Gastroesophageal sphincter (tissue), 4 donors: ENCODE measurements around the gene ASB2. TPM values are rescaled to one million over a fixed set of nuclear protein-coding genes. Genes with fewer than 3 reads are reported as not detected.

Experiments used
- ATAC-seq: fragments of 150-250 bp; one replicate; pipeline ENCODE4 v1.9.1; 2016; ENCODE audit warnings: mild to moderate bottlenecking, moderate library complexity
- H3K27ac ChIP-seq, 4 donors: fragments of 200-600 bp; sonication (generic) in 3 of 4; 1 replicate in 3 of 4; 2 replicates in 1 of 4; pipeline ENCODE4 v1.5.1; 2016 to 2019
- H3K27me3 ChIP-seq: fragments of 200-600 bp; sonication (generic); one replicate; pipeline ENCODE4 v1.5.1; 2019
- H3K36me3 ChIP-seq, 2 donors: fragments of 200-600 bp; sonication (generic); one replicate each; pipeline ENCODE4 v1.5.1; 2019; ENCODE audit warnings: control low read depth in 1 of 2
- H3K4me1 ChIP-seq, 3 donors: fragments of 200-600 bp; sonication (generic); 1 replicate in 2 of 3; 2 replicates in 1 of 3; pipeline ENCODE4 v1.5.1; 2016 to 2019; ENCODE audit warnings: control low read depth in 2 of 3
- H3K4me3 ChIP-seq, 2 donors: fragments of 200-600 bp; sonication (generic); one replicate each; pipeline ENCODE4 v1.5.1; 2019; ENCODE audit warnings: mild to moderate bottlenecking in 1 of 2, moderate library complexity in 1 of 2
- H3K9me3 ChIP-seq, 3 donors: fragments of 200-600 bp; sonication (generic); one replicate each; pipeline ENCODE4 v1.5.1; 2017 to 2019; ENCODE audit warnings: control low read depth in 2 of 3
- EP300 ChIP-seq: sonication (generic); formaldehyde crosslinking; IDR thresholded peaks from one replicate; pipeline ENCODE4 v1.6.1; 2017; ENCODE audit warnings: antibody characterized with exemption, mild to moderate bottlenecking
- POLR2A ChIP-seq, 2 donors: fragments of 450-650 bp; IDR thresholded peaks; one replicate each; pipeline ENCODE4 v1.6.1; 2017; ENCODE audit warnings: antibody characterized with exemption in 2 of 2, mild to moderate bottlenecking in 2 of 2, moderate library complexity in 1 of 2
- POLR2AphosphoS5 ChIP-seq: sonication (generic); formaldehyde crosslinking; IDR thresholded peaks from one replicate; pipeline ENCODE4 v1.6.1; 2017; ENCODE audit warnings: antibody characterized with exemption
- WGBS, 2 donors: methylation state at CpG; one replicate each; pipeline ENCODE4 v1.1.5; 2018; ENCODE audit warnings: low coverage in 1 of 2; 5-methylcytosine and 5-hydroxymethylcytosine counted together
- total RNA-seq, 4 donors: library from RNA; depleted of rRNA; stranded (reverse); fragments of >200 nt; gene quantifications; one replicate each; pipeline ENCODE4 v1.1.0, GENCODE V29; 2016
- TF ChIP-seq, protein P1 (sequence below), 4 experiments: fragments of 200-600 bp in 2 of 4; fragments of 450-650 bp in 2 of 4; sonication (generic) in 1 of 4; IDR thresholded peaks; one replicate each; pipeline ENCODE4 v1.5.1; 2017 to 2019; ENCODE audit warnings: antibody characterized with exemption in 4 of 4, mild to moderate bottlenecking in 2 of 4, moderate library complexity in 2 of 4

Gene ASB2
- total RNA-seq, 4 donors from 2014 or later, result 118 to 208 (median 120) TPM

DNA sequence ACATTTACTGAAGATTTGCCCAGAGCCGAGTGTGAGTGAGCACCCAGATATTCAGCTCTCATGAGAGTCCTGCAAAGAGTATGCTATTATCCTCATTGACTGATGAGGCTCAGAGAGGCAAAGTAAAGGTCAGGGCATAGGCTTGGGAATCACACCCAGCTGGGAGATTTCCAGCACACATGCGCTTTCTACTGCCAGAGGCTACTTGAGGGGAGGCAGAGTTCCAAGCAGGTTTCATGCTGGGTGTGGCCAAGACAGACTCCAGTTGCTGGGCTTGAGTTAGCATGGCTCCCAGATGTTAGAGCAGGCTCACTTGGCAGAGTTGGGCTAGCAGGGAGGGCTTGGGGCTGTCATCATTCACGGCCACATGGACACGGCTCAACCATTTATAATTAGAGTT, 63.6 kb downstream of the ASB2 start:
- WGBS, 2 donors, result 44 to 72% methylated on average over 1 to 3 of the region's 4 CpGs
- H3K36me3 ChIP-seq, result no peaks in the 10 kb centered on the region
- H3K9me3 ChIP-seq, result peaks cover 0 to 5% (median 0%) of the 10 kb centered on the region in 3 donors
- H3K27ac ChIP-seq, result no peak overlapping the region
- H3K4me1 ChIP-seq, result no peaks in the 10 kb centered on the region
- ATAC-seq, result no peak
- H3K27me3 ChIP-seq, result no peaks in the 10 kb centered on the region
- TF ChIP-seq EP300, result no peak
- no peak for TF ChIP-seq POLR2AphosphoS5
- no peak for TF ChIP-seq POLR2A (IDR thresholded peaks at IDR 0.05)
- TF ChIP-seq, protein P1, sequence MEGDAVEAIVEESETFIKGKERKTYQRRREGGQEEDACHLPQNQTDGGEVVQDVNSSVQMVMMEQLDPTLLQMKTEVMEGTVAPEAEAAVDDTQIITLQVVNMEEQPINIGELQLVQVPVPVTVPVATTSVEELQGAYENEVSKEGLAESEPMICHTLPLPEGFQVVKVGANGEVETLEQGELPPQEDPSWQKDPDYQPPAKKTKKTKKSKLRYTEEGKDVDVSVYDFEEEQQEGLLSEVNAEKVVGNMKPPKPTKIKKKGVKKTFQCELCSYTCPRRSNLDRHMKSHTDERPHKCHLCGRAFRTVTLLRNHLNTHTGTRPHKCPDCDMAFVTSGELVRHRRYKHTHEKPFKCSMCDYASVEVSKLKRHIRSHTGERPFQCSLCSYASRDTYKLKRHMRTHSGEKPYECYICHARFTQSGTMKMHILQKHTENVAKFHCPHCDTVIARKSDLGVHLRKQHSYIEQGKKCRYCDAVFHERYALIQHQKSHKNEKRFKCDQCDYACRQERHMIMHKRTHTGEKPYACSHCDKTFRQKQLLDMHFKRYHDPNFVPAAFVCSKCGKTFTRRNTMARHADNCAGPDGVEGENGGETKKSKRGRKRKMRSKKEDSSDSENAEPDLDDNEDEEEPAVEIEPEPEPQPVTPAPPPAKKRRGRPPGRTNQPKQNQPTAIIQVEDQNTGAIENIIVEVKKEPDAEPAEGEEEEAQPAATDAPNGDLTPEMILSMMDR (IDR thresholded peaks at IDR 0.05), result no peak
- H3K4me3 ChIP-seq, result no peak overlapping the region

DNA sequence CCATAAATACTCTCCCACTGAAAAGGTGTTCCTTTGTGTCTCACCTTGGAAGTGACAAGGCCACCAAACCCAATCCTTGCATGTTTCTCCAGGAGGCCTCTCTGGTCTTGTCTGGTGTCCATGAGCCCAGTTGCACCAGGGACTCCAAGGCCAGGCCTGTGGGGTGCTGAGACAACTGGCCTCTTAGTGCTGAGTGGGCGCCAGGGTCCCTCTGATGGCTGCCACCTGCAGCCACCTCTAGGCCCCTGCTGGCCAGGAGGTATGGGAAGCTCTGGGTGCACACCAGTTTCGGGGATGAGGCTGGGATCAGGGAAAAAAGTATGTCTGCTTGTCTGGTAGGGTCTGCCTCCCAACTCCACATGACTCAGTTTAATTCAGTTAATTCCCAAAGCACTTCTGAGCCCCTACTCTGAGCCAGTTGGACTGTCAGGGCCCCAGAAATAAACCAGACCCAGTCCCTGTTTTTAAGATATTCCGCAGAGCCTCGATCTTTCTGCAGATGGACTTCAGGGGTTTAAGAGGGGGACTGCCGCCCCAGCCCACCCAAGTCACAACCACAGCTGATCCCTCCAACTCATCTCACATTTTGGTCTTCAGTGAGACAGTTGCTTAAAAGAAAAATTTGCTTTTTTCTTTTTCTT, 64.3 kb downstream of the ASB2 start:
- no peak for TF ChIP-seq POLR2AphosphoS5
- TF ChIP-seq, protein P1 (IDR thresholded peaks at IDR 0.05), result no peak
- TF ChIP-seq POLR2A (IDR thresholded peaks at IDR 0.05), result no peak
- no peak for TF ChIP-seq EP300
- no peak overlapping the region for H3K4me3 ChIP-seq
- H3K27me3 ChIP-seq, result no peaks in the 10 kb centered on the region
- peaks cover 0 to 5% (median 0%) of the 10 kb centered on the region in 3 donors for H3K9me3 ChIP-seq
- no peaks in the 10 kb centered on the region for H3K4me1 ChIP-seq
- 66 to 68% methylated on average over 3 to 4 of the region's 5 CpGs for WGBS, 2 donors
- no peak for ATAC-seq
- H3K36me3 ChIP-seq, result no peaks in the 10 kb centered on the region
- H3K27ac ChIP-seq, result no peak overlapping the region

DNA sequence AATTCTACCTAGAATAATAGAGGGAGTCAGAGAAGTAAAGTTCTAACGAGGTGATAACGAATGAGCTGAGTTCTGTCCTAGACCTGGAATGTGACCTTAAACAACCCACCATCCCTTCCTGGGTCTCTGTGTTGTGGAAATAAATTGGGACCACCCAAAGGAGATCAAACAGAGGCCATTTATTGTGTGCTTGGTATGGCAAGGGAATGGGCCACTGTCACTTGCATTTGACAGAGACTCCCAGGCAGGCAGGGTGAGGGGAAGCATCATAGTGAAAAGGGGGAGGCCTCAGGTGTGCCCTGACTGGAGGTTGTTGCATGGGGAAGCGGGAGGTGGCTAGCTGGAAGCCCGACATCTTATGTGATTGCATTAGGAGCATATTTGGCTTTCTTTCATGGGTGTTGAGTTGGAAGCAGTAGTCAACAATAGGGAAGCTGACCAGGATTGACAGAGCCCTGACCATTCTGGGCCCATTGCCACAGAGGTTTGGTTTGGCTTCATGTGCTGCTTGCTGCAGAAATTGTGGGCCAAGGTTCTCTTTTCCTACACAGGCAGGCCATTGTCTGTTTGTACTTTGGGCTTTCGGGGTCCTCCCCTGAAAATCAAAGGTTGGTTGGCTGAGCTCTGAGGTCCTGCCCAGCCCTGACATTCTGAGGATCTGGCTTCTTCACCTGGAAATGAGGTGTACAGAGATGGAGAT, 66.8 kb downstream of the ASB2 start:
- Histone ChIP-seq H3K27ac (no peak overlapping the region), H3K4me1 (peaks cover 0 to 4% (median 0%) of the 10 kb centered on the region in 3 donors), H3K36me3 (no peaks in the 10 kb centered on the region), H3K4me3 (no peak overlapping the region), H3K9me3 (peaks cover 0 to 5% (median 0%) of the 10 kb centered on the region in 3 donors), H3K27me3 (no peaks in the 10 kb centered on the region)
- no peak for ATAC-seq
- TF ChIP-seq EP300, result no peak
- no peak for TF ChIP-seq POLR2AphosphoS5
- WGBS, 2 donors, result 87 to 94% methylated on average over 3 to 4 of the region's 5 CpGs

DNA sequence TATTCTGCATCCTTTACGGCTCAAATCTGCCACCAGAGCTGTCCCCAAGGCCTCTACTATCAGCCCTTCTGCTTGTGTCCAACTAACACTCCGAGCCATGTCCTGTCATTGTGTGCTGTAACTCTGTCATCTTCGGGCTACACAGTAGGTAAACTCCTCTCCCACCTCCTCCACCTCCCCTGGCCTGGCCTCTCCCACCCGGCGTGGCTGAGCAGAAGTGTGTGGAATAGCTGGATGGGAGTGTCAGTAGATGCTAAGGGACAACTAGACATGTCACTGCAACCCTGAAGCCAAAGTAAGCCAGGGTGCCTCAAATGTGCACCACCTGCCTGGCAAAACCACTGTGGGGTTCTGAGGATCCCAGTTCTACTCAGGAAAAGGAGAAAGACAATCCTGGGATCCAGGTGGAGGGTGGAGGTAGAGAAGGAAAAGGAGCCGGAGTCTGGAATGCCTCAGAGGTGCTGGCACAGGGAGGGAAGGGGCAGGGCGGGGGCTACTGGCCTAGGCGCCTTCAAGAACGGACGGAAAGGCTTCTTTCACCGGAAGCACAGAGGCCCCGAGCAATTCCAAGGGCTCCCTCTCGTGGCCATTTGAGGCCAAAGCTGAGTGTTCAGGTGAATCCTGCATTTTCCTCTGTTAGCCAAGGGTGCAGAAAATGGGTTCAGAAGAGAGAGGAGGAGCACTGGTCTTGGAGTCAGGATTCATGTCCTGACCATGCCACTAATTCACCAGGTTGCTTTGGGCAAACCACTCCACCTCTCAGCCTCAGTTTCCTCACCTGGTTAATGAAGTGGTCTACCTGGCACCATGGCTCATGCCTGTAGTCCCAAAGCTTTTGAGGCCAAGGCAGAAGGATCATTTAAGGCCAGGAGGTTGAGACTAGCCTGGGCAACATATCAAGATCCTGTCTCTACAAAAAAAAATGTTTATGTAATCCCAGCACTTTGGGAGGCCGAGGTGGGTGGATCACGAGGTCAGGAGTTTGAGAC, 69.7 kb downstream of the ASB2 start:
- peak; percentile 51 for ATAC-seq
- no peak overlapping the region for H3K27ac ChIP-seq
- no peaks in the 10 kb centered on the region for H3K9me3 ChIP-seq
- peaks cover 17% of the 10 kb centered on the region for H3K27me3 ChIP-seq
- no peak overlapping the region for H3K4me3 ChIP-seq
- H3K36me3 ChIP-seq, result no peaks in the 10 kb centered on the region
- H3K4me1 ChIP-seq, result peaks cover 0 to 4% (median 0%) of the 10 kb centered on the region in 3 donors
- TF ChIP-seq, protein P1 (IDR thresholded peaks at IDR 0.05), result peak in 3 of 4 experiments; percentile 59 to 77 (median 61)
- no peak for TF ChIP-seq EP300
- WGBS, 2 donors, result 16 to 37% methylated on average over 9 to 13 of the region's 15 CpGs

DNA sequence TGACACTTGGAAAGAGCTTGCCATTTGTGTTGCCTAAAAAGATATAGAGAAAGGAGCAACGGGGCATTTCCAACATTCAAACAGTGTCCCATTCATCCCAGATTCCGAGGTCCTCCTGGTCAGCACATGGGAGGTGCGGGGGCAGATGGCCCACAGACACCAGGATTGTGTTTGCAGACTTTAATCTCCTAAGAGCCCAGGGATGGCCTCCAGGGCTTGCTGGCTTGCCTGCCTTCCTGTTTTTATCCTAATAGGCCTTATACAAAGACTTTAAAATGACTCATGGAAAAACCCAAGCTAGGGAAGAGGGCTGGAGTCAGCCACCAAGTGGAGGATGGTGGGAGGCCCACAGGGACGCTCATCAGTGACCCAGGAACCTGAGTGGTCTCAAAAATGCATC, 70.7 kb downstream of the ASB2 start:
- H3K4me1 ChIP-seq, result peaks cover 0 to 4% (median 0%) of the 10 kb centered on the region in 3 donors
- H3K9me3 ChIP-seq, result no peaks in the 10 kb centered on the region
- no peak overlapping the region for H3K4me3 ChIP-seq
- H3K27ac ChIP-seq, result no peak overlapping the region
- H3K27me3 ChIP-seq, result peaks cover 17% of the 10 kb centered on the region
- WGBS, 2 donors, result 80% methylated on average over 3 of the region's 4 CpGs; no CpG with 5 or more reads in 1 of the 2 donors
- no peak for TF ChIP-seq POLR2AphosphoS5
- H3K36me3 ChIP-seq, result no peaks in the 10 kb centered on the region
- ATAC-seq, result no peak
